ENCODE data around the gene C1orf35. TPM values are rescaled to one million over a fixed set of nuclear protein-coding genes. Genes with fewer than 3 reads are reported as not detected.

C1orf35 gene
- total and polyA plus RNA-seq, 2 experiments from 2014 or later, result 14.0 to 67.6 TPM

DNA sequence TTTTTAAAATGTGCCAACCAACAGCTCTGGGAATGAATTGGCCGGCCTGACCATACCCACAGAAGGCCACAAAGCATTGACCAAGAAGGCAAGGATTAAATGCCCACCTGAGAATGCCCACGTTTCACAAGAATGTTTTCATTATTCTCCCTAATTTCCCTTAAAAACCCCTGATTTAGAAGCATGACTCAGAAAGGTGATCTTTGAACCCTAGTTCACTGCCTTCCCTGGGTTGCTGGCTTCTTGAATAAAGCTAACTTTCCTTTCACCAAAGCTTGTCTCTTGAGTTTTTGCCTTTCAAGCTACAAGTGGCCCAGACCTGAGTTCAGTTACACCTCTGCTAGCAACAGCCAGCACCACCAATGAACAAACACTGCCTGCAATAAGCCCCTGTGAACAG lies 20.4 kb upstream of the C1orf35 start:
- no peaks in the 10 kb centered on the region for H3K4me1 ChIP-seq (ENCODE audit: insufficient read depth)
- no peaks in the 10 kb centered on the region for H3K79me2 ChIP-seq (replicated peaks; ENCODE audit: insufficient read depth)
- no peak overlapping the region for H3K4me3 ChIP-seq
- H3F3A ChIP-seq (replicated peaks; ENCODE audit: low read depth), result no peaks in the 10 kb centered on the region
- Mint-ChIP-seq H3K4me3 (no peak overlapping the region), H3K4me1 (no peaks in the 10 kb centered on the region; the same call in 2 of the 3 replicates), H3K27me3 (ENCODE audit: insufficient read depth, low read depth, poor library complexity) (peaks cover 12% of the 10 kb centered on the region), H3K27ac (no peak overlapping the region), H3K36me3 (ENCODE audit: low read depth) (no peaks in the 10 kb centered on the region), H3K9me3 (peaks cover 23% of the 10 kb centered on the region)
- no peaks in the 10 kb centered on the region; the same call in 1 of the 2 replicates for H3K9me2 ChIP-seq (ENCODE audit: insufficient read depth)
- ATAC-seq (no peak), DNase-seq (ENCODE audit: low spot score) (no peak)
- no peak overlapping the region for H3K27ac ChIP-seq (ENCODE audit: low read depth)
- H4K20me1 ChIP-seq (replicated peaks; ENCODE audit: insufficient read depth), result no peaks in the 10 kb centered on the region
- H3K27me3 ChIP-seq (ENCODE audit: insufficient read depth), result peaks cover 39% of the 10 kb centered on the region; the same call in 1 of the 2 replicates
- no peaks in the 10 kb centered on the region for H3K36me3 ChIP-seq (ENCODE audit: insufficient read depth)
- H2AFZ ChIP-seq, result no peak overlapping the region
- TF ChIP-seq ETS1 (IDR thresholded peaks at IDR 0.05), result no peak
- TF ChIP-seq NANOG (IDR thresholded peaks at IDR 0.05; ENCODE audit: borderline replicate concordance), result no peak
- no peak for TF ChIP-seq CREB1 (CRISPR knock-in tag; IDR thresholded peaks at IDR 0.05; ENCODE audit: low read depth)
- TF ChIP-seq JUNB (IDR thresholded peaks at IDR 0.05; ENCODE audit: unreplicated experiment), result no peak
- no peak for TF ChIP-seq EZH2 (IDR thresholded peaks at IDR 0.05; ENCODE audit: low read depth, unreplicated experiment)
- no peak for TF ChIP-seq STAT1 (IDR thresholded peaks at IDR 0.05; ENCODE audit: unreplicated experiment)
- TF ChIP-seq ZNF331 (CRISPR knock-in tag; IDR thresholded peaks at IDR 0.05; ENCODE audit: low read depth), result no peak
- H3K4me2 ChIP-seq, result no peak overlapping the region

DNA sequence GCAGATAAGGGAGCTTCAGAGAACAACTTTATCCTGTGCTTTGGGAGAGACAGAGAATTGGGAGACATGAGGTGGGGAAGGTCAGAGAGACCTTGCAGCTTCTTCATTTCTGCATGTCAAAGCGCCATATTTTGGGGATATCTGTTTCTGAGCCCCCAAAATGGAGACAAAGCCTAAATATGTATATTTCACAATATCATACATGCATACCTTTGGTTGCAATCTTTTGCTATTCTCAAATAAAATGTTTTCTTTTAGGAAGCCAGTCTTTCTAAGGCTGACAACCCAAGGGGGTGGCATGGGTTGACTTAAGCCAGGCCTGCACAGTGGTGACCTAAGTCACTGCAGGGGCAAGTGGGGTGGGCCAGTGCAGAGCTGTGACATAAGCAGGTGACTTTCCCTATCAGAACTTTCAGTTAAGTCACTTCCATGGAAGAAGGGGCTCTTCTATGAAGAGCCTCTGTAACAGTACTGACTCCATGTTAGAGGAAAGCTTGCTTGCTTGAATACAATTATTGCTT lies 19.9 kb upstream of the C1orf35 start:
- Mint-ChIP-seq H3K4me1 (no peaks in the 10 kb centered on the region; the same call in 2 of the 3 replicates), H3K27me3 (ENCODE audit: insufficient read depth, low read depth, poor library complexity) (peaks cover 13% of the 10 kb centered on the region), H3K36me3 (ENCODE audit: low read depth) (peaks cover 3% of the 10 kb centered on the region; the same call in 2 of the 3 replicates), H3K27ac (no peak overlapping the region), H3K4me3 (no peak overlapping the region), H3K9me3 (peaks cover 26% of the 10 kb centered on the region)
- H3K27me3 ChIP-seq (ENCODE audit: insufficient read depth), result peaks cover 39% of the 10 kb centered on the region; the same call in 1 of the 2 replicates
- no peak for ATAC-seq
- no peak overlapping the region for H3K4me2 ChIP-seq
- TF ChIP-seq JUNB (IDR thresholded peaks at IDR 0.05; ENCODE audit: unreplicated experiment) (no peak), NANOG (IDR thresholded peaks at IDR 0.05; ENCODE audit: borderline replicate concordance) (no peak), EZH2phosphoT487 (IDR thresholded peaks at IDR 0.05; ENCODE audit: unreplicated experiment) (no peak), ETS1 (IDR thresholded peaks at IDR 0.05) (no peak), REST (IDR thresholded peaks at IDR 0.05; ENCODE audit: unreplicated experiment) (no peak), CREB1 (CRISPR knock-in tag; IDR thresholded peaks at IDR 0.05; ENCODE audit: low read depth) (no peak)
- H3K27ac ChIP-seq (ENCODE audit: low read depth), result no peak overlapping the region
- DNase-seq (ENCODE audit: low spot score), result no peak
- H3F3A ChIP-seq (replicated peaks; ENCODE audit: low read depth), result no peaks in the 10 kb centered on the region
- no peak overlapping the region for H2AFZ ChIP-seq
- no peaks in the 10 kb centered on the region for H4K20me1 ChIP-seq (replicated peaks; ENCODE audit: insufficient read depth)
- H3K4me1 ChIP-seq (ENCODE audit: insufficient read depth), result no peaks in the 10 kb centered on the region
- no peaks in the 10 kb centered on the region for H3K36me3 ChIP-seq (ENCODE audit: insufficient read depth)
- H3K4me3 ChIP-seq, result no peak overlapping the region
- no peaks in the 10 kb centered on the region; the same call in 1 of the 2 replicates for H3K9me2 ChIP-seq (ENCODE audit: insufficient read depth)
- no peaks in the 10 kb centered on the region for H3K79me2 ChIP-seq (replicated peaks; ENCODE audit: insufficient read depth)
